ENCODE measurements around the gene SLC12A1. TPM values are rescaled to one million over a fixed set of nuclear protein-coding genes. Genes with fewer than 3 reads are reported as not detected.
A peak's percentile ranks its signal among the peaks of the same experiment; 100 is the strongest.

SLC12A1 gene
- total RNA-seq, 1 experiment from 2014 or later = not detected

GRCh38 chr15:48331796-48332641, 125.9 kb downstream of the SLC12A1 start:
- 0 out of 2 replicates have a peak, but pooled peaks cover 4% of the 10 kb centered on the region for H4K20me1 ChIP-seq (ENCODE audit: insufficient read depth, low read depth, low read length)
- peaks cover 62% of the 10 kb centered on the region for H3K79me2 ChIP-seq (ENCODE audit: low read length)
- H3K27ac ChIP-seq (ENCODE audit: low read length) = peak overlapping the region; percentile 75
- peaks cover 59% of the 10 kb centered on the region for H3K4me1 ChIP-seq (ENCODE audit: low read length)
- no peaks in the 10 kb centered on the region for H3K27me3 ChIP-seq (ENCODE audit: low read length)
- DNase-seq = peak; percentile 93
- H2AFZ ChIP-seq (ENCODE audit: low read length) = peak overlapping the region; percentile 89; the same call in 1 of the 2 replicates
- H3K4me2 ChIP-seq (ENCODE audit: low read depth, low read length, poor library complexity, severe bottlenecking) = peak overlapping the region; percentile 94
- H3K9me3 ChIP-seq (ENCODE audit: low read length) = no peaks in the 10 kb centered on the region
- peak overlapping the region; percentile 71 for H3K4me3 ChIP-seq (ENCODE audit: low read length)
- H3K9ac ChIP-seq (ENCODE audit: low read length) = peak overlapping the region; percentile 87
- H3K36me3 ChIP-seq (ENCODE audit: insufficient read depth, low read length) = peaks cover 40% of the 10 kb centered on the region
- no peaks in the 10 kb centered on the region for H3K9me2 ChIP-seq (replicated peaks; ENCODE audit: insufficient read depth, low read length)

DNA sequence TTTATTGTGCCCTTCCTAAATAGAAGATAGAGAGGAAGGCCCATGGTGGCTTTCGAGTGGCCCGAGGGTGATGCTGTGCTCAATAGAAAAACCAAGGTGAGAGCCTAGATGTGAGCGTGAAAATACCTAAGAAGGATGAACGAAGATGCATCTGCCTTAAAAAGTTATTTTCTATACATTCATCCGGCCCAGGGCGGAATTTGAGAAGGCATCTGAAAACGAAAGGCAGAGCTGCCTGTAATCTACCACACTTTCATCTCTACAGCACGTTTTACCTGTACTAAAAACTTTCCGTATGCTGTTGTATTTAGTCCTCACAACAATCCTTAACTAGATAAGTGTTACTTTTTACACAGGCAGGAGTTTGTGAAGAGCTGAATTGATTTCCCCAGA, 126.5 kb downstream of the SLC12A1 start:
- Histone ChIP-seq H3K4me1 (ENCODE audit: low read length) (peaks cover 61% of the 10 kb centered on the region), H3K9me3 (ENCODE audit: low read length) (no peaks in the 10 kb centered on the region), H3K79me2 (ENCODE audit: low read length) (peaks cover 66% of the 10 kb centered on the region), H4K20me1 (ENCODE audit: insufficient read depth, low read depth, low read length) (0 out of 2 replicates have a peak, but pooled peaks cover 4% of the 10 kb centered on the region), H3K9me2 (replicated peaks; ENCODE audit: insufficient read depth, low read length) (no peaks in the 10 kb centered on the region), H3K4me2 (ENCODE audit: low read depth, low read length, poor library complexity, severe bottlenecking) (peak overlapping the region; percentile 94), H3K36me3 (ENCODE audit: insufficient read depth, low read length) (peaks cover 46% of the 10 kb centered on the region), H3K4me3 (ENCODE audit: low read length) (peak overlapping the region; percentile 71), H3K27ac (ENCODE audit: low read length) (peak overlapping the region; percentile 75), H2AFZ (ENCODE audit: low read length) (no peak overlapping the region), H3K9ac (ENCODE audit: low read length) (peak overlapping the region; percentile 87), H3K27me3 (ENCODE audit: low read length) (no peaks in the 10 kb centered on the region)
- peak; percentile 61 for DNase-seq

GRCh38 chr15:48333540-48333939, 127.4 kb downstream of the SLC12A1 start:
- Histone ChIP-seq H4K20me1 (ENCODE audit: insufficient read depth, low read depth, low read length) (0 out of 2 replicates have a peak, but pooled peaks cover 4% of the 10 kb centered on the region), H3K9me2 (replicated peaks; ENCODE audit: insufficient read depth, low read length) (no peaks in the 10 kb centered on the region), H3K9me3 (ENCODE audit: low read length) (no peaks in the 10 kb centered on the region), H2AFZ (ENCODE audit: low read length) (no peak overlapping the region), H3K4me2 (ENCODE audit: low read depth, low read length, poor library complexity, severe bottlenecking) (peak overlapping the region; percentile 94), H3K4me3 (ENCODE audit: low read length) (peak overlapping the region; percentile 71), H3K27me3 (ENCODE audit: low read length) (no peaks in the 10 kb centered on the region), H3K79me2 (ENCODE audit: low read length) (peaks cover 66% of the 10 kb centered on the region), H3K36me3 (ENCODE audit: insufficient read depth, low read length) (peaks cover 55% of the 10 kb centered on the region), H3K4me1 (ENCODE audit: low read length) (peaks cover 63% of the 10 kb centered on the region), H3K27ac (ENCODE audit: low read length) (0 out of 2 replicates have a peak overlapping the region, but pooled peaks have one; percentile 75), H3K9ac (ENCODE audit: low read length) (peak overlapping the region; percentile 87)
- peak; percentile 56 for DNase-seq

DNA sequence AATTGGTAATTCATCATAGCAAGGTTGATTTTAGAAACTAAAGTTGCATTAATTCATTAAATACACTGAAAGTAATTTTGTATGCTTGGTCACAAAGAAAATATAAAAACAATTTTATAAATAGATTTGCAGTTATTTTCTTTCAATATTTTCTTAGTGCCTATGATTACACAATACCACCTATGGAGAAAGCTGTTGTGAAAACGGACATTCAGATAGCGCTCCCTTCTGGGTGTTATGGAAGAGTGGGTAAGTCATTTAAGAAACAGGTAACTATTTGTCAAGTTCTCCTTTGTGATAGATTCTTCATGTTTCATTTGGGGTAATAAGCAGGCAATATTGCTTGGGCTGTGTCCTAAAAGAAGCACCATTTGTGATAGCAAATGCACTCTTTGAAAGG, 128.2 kb downstream of the SLC12A1 start:
- H3K4me2 ChIP-seq (ENCODE audit: low read depth, low read length, poor library complexity, severe bottlenecking) = peak overlapping the region; percentile 94
- no peak overlapping the region for H3K27ac ChIP-seq (ENCODE audit: low read length)
- H3K36me3 ChIP-seq (ENCODE audit: insufficient read depth, low read length) = peaks cover 60% of the 10 kb centered on the region
- H3K9ac ChIP-seq (ENCODE audit: low read length) = no peak overlapping the region
- 0 out of 2 replicates have a peak, but pooled peaks cover 4% of the 10 kb centered on the region for H4K20me1 ChIP-seq (ENCODE audit: insufficient read depth, low read depth, low read length)
- no peak overlapping the region for H2AFZ ChIP-seq (ENCODE audit: low read length)
- peaks cover 66% of the 10 kb centered on the region for H3K79me2 ChIP-seq (ENCODE audit: low read length)
- no peaks in the 10 kb centered on the region for H3K9me2 ChIP-seq (replicated peaks; ENCODE audit: insufficient read depth, low read length)
- no peaks in the 10 kb centered on the region for H3K27me3 ChIP-seq (ENCODE audit: low read length)
- H3K4me1 ChIP-seq (ENCODE audit: low read length) = peaks cover 65% of the 10 kb centered on the region
- peak overlapping the region; percentile 71 for H3K4me3 ChIP-seq (ENCODE audit: low read length)
- no peak for DNase-seq
- no peaks in the 10 kb centered on the region for H3K9me3 ChIP-seq (ENCODE audit: low read length)

DNA sequence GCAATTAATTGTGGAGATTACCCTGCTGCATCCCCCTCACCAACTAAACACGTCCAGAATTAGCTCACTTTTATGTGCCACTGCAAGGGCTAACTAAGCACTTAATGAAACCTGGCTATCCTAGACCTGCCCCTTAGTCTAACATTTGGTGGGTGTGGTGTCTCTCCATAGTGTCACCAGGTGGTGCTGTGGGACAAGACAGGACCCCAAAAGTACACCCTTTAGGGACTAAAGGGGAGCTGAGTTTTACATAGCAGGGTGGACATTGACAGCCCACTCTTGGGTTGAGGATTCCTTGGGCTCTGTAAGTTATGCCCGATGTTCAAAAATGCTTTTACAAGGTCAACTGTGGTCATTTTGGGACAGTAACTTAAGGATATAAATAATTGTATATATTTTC, 130.8 kb downstream of the SLC12A1 start:
- Histone ChIP-seq H3K36me3 (ENCODE audit: insufficient read depth, low read length) (peaks cover 73% of the 10 kb centered on the region), H2AFZ (ENCODE audit: low read length) (no peak overlapping the region), H3K4me3 (ENCODE audit: low read length) (no peak overlapping the region), H3K9me3 (ENCODE audit: low read length) (no peaks in the 10 kb centered on the region), H4K20me1 (ENCODE audit: insufficient read depth, low read depth, low read length) (0 out of 2 replicates have a peak, but pooled peaks cover 4% of the 10 kb centered on the region), H3K9me2 (replicated peaks; ENCODE audit: insufficient read depth, low read length) (no peaks in the 10 kb centered on the region), H3K27me3 (ENCODE audit: low read length) (no peaks in the 10 kb centered on the region), H3K4me2 (ENCODE audit: low read depth, low read length, poor library complexity, severe bottlenecking) (no peak overlapping the region), H3K27ac (ENCODE audit: low read length) (no peak overlapping the region), H3K79me2 (ENCODE audit: low read length) (peaks cover 48% of the 10 kb centered on the region), H3K9ac (ENCODE audit: low read length) (no peak overlapping the region), H3K4me1 (ENCODE audit: low read length) (peaks cover 56% of the 10 kb centered on the region)
- DNase-seq = peak; percentile 69

DNA sequence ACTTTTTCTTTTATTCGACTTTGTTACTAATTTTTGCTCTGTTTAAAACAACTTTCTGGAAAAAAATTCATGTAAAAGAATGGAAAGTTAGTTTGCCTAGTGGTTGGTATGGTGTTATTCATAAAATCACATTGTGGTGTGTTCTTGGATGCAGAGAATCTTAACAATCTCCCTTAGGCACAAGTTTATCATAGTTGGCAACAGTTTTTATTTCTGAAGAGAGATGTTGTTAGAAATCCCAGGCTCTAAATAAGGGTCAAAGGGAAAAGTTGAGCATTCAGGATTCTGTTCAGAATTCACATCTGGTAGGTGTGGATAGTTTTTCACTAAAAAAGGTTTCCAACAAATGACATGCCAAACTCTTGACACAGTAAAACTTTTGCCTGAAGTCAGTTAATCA, 131.5 kb downstream of the SLC12A1 start:
- no peak for DNase-seq
- Histone ChIP-seq H3K4me3 (ENCODE audit: low read length) (no peak overlapping the region), H3K9me3 (ENCODE audit: low read length) (no peaks in the 10 kb centered on the region), H2AFZ (ENCODE audit: low read length) (no peak overlapping the region), H3K27ac (ENCODE audit: low read length) (no peak overlapping the region), H3K36me3 (ENCODE audit: insufficient read depth, low read length) (peaks cover 80% of the 10 kb centered on the region), H3K9me2 (replicated peaks; ENCODE audit: insufficient read depth, low read length) (no peaks in the 10 kb centered on the region), H4K20me1 (ENCODE audit: insufficient read depth, low read depth, low read length) (0 out of 2 replicates have a peak, but pooled peaks cover 4% of the 10 kb centered on the region), H3K9ac (ENCODE audit: low read length) (no peak overlapping the region), H3K4me2 (ENCODE audit: low read depth, low read length, poor library complexity, severe bottlenecking) (peak overlapping the region; percentile 12), H3K79me2 (ENCODE audit: low read length) (peaks cover 42% of the 10 kb centered on the region), H3K27me3 (ENCODE audit: low read length) (no peaks in the 10 kb centered on the region), H3K4me1 (ENCODE audit: low read length) (peaks cover 56% of the 10 kb centered on the region)

DNA sequence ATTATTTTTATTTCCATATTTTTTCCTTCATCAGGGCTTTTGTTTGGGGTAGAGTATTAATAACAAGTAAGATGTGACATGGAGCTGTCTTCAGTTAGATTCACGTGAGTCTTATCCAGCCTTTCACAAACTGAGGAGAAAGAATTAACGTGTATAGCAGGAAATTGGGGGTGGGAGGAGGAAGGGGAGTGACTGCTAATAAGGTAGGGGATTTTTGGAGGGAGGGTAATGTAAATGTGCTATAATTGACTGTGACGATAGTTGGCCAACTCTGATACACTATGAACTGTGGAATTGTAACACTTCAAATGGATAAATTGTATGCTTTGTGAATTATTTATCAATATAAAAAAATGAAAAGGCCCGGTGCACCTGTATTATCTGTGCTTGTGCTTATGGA, 134.0 kb downstream of the SLC12A1 start:
- peaks cover 32% of the 10 kb centered on the region for H3K4me1 ChIP-seq (ENCODE audit: low read length)
- H3K27me3 ChIP-seq (ENCODE audit: low read length) = no peaks in the 10 kb centered on the region
- no peaks in the 10 kb centered on the region for H3K9me2 ChIP-seq (replicated peaks; ENCODE audit: insufficient read depth, low read length)
- H2AFZ ChIP-seq (ENCODE audit: low read length) = no peak overlapping the region
- H3K79me2 ChIP-seq (ENCODE audit: low read length) = peaks cover 18% of the 10 kb centered on the region
- no peak for DNase-seq
- no peak overlapping the region for H3K9ac ChIP-seq (ENCODE audit: low read length)
- H3K4me2 ChIP-seq (ENCODE audit: low read depth, low read length, poor library complexity, severe bottlenecking) = no peak overlapping the region
- no peak overlapping the region for H3K4me3 ChIP-seq (ENCODE audit: low read length)
- no peak overlapping the region for H3K27ac ChIP-seq (ENCODE audit: low read length)
- peaks cover 67% of the 10 kb centered on the region for H3K36me3 ChIP-seq (ENCODE audit: insufficient read depth, low read length)
- no peaks in the 10 kb centered on the region for H3K9me3 ChIP-seq (ENCODE audit: low read length)
- H4K20me1 ChIP-seq (ENCODE audit: insufficient read depth, low read depth, low read length) = 0 out of 2 replicates have a peak, but pooled peaks cover 4% of the 10 kb centered on the region

DNA sequence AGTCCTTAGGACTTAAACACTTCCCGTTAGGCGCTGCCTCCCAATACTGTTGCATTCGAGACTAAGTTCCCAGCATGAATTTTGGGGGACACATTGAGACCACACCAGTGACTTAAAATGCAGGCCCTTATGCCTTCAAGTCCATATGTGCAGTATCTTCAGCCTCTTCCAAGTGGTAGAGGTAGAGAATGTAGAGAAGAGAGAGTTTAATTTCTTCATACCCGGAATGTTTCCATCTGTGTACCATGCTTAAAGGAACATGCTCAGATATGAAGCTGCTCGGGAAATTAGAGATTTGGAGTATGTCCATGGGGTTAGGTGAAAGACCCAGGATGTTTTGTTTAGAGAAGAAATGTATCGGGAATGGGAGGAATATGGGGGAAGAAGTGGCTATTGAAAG, 137.8 kb downstream of the SLC12A1 start:
- Histone ChIP-seq H3K36me3 (ENCODE audit: insufficient read depth, low read length) (peaks cover 34% of the 10 kb centered on the region; the same call in 1 of the 2 replicates), H3K27ac (ENCODE audit: low read length) (no peak overlapping the region), H3K9me3 (ENCODE audit: low read length) (no peaks in the 10 kb centered on the region), H3K27me3 (ENCODE audit: low read length) (no peaks in the 10 kb centered on the region), H3K79me2 (ENCODE audit: low read length) (no peaks in the 10 kb centered on the region), H4K20me1 (ENCODE audit: insufficient read depth, low read depth, low read length) (peaks cover 5% of the 10 kb centered on the region; the same call in 1 of the 2 replicates), H3K9ac (ENCODE audit: low read length) (no peak overlapping the region), H3K9me2 (replicated peaks; ENCODE audit: insufficient read depth, low read length) (no peaks in the 10 kb centered on the region), H3K4me2 (ENCODE audit: low read depth, low read length, poor library complexity, severe bottlenecking) (no peak overlapping the region), H3K4me1 (ENCODE audit: low read length) (no peaks in the 10 kb centered on the region), H3K4me3 (ENCODE audit: low read length) (no peak overlapping the region), H2AFZ (ENCODE audit: low read length) (no peak overlapping the region)
- DNase-seq = no peak
